SK-N-MC (cell line): ENCODE data around the gene GRPR.

ENCODE experiments used
- EZH2 ChIP-seq: fragments of 200-600 bp; sonication (generic); IDR thresholded peaks from one replicate; pipeline ENCODE4 v1.6.1; 2017; ENCODE audit warnings: antibody characterized with exemption
- FOXP2 ChIP-seq: optimal IDR thresholded peaks from 2 replicates; pipeline ENCODE3; 2011; ENCODE audit warnings: mild to moderate bottlenecking, moderate library complexity; ENCODE audit not compliant: insufficient read depth; ENCODE audit errors: extremely low read length, control extremely low read depth
- POLR2AphosphoS5 ChIP-seq: IDR thresholded peaks from 2 replicates; pipeline ENCODE4 v1.6.1; 2012; ENCODE audit warnings: mild to moderate bottlenecking, low read depth, low read length, borderline replicate concordance

DNA sequence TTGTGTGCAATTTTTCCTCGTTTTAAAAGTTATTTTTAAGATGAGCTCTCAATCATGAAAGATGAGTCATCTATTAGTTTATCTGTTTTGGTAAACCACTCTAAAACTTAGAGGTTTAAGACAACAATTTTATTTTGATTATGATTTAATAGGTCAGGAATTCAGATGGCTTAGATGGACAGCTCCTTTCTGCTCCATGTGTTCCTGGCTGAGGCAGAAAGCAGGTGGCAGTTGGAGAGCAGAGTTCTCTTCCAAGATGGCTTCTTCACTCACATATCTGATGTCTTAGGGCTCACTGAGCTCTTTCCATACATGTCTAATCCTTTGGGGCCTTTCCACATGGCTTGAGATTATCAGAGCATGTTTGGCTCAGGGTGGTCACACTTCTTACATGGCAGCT, 48.3 kb upstream of the GRPR start:
- TF ChIP-seq POLR2AphosphoS5 = no peak
- TF ChIP-seq EZH2 = no peak
- TF ChIP-seq FOXP2 = no peak
